DMS79 (cell line): Measurements from ENCODE around the gene C10orf71.

Source experiments
- DNase-seq: peaks from one replicate; lab custom pipeline; 2025; lab: John Stamatoyannopoulos, UW

C10orf71 gene

DNA sequence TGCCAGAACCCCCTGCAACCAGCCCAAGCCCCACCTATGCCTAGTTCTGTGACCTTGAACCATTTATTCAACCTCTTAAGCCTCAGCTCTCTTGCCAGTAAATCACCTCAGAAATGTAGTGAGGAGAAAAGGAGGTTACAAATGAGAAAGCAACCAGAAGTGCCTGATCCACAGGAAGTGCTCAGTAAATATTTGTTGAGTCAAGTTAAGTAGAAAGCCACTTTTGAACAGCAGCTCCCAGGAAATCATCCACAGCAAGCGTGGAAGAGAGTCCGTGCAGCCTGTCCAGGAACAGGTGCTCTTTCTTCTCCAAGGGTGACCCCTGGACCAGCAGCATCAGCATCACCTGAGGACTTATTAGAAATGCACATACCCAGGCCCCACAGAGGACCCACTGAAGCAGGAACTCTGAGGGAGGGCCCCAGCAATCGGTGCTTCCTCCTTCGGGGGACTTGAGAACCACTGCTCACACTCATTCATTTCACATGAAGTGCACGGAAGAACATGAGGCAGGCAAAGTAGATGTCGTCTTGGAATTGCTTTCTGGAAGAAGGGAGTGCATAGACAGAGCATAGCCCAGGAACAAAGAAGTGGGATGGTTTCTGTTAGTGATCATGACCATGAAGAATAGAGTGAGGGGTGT is 6.3 kb upstream of the C10orf71 start:
- no peak for DNase-seq

DNA sequence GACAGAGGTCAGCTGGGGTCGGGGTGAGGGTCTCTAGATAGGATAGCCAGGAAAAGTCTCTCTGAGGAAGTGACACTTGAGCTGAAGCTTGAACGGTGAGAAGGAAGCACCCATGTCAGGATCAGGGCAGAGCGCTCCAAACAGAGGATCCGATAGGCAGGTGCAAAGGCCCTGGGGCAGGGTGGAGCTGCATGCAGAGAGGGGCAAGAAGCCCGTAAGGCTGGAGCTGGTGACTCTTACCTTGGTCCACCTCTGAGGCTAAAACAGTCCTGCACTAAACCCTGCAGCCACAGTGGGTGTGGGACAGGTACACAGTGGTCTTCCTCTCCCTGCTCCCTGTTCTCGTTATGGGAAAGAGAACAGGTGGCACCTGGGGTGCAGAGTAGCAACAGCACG is 5.8 kb upstream of the C10orf71 start:
- DNase-seq = no peak

DNA sequence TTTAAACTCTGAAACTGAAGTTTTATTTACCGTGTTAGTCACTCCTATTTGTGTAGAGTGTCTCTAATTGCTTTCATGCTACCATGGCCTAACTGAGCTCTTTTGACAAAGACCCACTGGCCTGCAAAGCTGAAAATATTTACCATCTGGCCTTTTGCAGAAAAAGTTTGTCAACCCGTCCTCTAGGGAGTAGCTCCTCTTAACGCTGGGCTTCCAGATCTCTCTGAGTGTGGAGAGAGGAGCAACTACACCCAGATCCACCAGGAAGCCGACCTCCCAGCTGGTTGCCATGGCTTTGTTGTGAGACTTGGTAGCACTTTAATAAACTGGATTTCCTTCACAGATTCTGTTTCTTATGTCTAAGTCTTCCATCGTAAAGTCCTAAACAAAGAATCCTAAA is 4.2 kb upstream of the C10orf71 start:
- DNase-seq = no peak

DNA sequence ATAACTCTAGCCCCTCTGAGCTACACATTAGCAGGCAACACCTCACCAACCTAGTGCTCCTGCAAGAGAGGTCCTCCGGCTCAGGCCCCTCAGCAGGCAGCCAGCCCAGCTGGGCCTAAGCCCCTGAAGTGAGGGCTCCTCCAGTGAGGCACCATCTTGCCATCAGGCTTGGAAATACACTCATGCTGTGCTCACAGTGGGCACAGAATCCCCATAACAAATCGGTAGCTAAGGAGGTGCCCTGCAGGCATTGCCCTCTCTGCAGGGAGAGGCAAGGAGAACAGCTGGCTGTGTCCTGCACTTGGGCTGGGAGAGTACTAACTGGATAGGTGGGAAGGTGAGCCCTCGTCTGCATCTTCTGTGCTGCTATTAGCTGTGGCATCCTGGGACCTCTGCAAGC is 3.7 kb upstream of the C10orf71 start:
- DNase-seq = no peak

DNA sequence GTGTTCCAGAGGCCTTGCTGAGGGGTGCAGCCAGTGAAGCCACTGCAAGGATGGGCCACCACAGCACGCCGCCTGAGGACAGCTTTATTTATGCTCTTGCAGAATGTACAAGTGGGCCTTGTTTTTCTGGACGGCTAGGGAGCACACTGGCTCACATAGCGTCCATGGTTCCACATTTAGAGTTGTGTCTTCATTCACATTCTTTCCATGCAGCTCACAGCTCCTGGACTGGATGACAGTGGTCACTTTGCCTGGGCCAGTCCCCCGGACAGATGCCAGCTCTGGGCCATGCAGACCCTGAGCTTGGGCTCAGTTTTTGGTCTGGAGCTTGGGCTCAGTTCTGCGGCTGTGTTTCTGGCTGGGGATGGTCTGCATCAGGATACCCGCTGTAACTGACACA is 2.6 kb upstream of the C10orf71 start:
- DNase-seq = no peak

DNA sequence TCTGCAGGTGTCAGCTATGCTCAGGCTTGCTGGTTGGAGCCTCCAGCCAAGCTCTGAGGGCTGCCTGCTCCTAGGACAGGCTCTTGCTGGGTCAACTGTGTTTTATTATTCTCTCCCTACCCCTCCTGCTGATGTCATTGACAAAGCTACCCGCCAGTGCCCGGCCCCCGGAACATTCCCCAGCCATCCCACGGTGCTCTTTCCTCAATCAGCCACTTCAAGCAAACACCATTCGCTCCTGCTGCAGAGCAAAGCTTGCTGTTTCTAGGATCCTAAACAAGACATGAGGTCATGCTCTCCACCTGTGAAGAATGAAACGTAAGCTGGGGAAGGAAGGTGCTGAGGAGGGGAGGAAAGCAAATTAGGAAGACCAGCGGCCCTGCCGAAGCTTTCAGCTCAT is 2.1 kb upstream of the C10orf71 start:
- DNase-seq = no peak

DNA sequence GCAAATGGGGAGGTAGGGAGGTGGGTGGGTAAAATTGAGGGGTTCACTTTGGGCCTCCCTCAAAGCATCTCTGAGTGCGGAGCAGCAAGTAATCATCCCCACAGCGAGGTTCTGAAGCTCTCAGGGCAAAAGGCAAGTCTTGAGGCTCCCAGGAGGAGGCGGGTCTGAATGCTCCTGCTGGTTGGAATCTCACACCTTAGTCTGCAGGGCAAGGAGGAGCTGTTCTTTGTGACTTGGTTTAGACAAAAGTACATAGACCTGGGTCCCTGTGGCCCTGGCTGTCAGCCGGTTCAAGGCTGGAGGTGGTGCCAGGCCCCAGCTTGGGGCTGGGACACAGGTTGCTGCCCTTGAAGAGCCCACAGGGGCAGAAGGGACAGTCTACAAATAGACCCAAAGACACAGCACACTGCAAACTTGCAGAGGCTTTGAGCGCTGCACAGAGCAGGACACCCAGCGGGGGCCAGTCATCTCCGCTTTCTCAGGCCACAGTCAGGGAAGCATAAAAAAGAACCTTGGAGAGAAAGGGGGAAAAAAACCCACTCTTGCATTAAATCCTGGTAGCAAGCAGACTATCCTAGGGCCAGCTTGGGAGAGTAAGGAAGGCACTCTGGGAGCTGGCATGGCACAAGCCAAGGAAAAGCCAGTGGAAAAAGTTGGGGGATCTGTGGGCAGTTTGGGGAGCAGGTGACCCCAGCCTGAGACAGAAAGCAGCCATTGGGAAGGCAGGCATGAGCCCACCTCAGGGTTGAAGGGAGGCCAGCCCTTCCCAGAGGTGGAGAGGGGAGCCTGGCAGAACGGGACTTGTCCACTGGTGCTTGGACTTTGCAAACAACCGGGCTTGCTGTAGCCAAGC is 926 bp upstream of the C10orf71 start:
- no peak for DNase-seq

DNA sequence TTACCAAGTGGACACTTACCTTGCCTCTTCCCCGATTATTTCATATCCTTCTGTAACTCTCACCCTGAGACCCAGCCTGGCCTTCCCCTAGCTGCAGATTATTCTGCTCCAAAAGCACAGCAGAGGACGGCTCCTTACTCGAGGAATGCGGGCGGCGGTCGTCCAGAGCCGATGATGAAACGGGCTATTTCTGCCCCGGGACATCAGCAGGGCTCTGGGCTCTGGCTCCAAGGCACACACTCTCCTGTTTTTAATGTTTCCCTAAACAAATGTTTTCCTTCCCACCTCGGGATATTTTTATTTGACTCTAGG is 343 bp upstream of the C10orf71 start:
- no peak for DNase-seq

DNA sequence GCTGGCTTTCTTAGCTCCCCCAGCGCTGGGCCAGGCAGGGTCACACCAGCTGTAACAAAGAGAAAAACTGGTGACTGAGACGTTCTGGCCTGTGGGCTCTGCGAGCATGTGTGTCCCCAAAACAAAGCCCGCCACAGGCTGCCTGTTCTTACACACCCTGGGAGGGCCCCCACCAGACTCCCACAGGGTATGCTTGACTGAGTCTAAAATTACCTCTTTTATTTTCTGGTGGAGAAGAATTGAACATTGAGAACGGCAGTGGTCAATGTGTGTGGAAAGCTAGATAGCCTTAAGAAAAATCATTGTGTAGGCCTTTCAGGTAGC is 808 bp downstream of the C10orf71 start:
- no peak for DNase-seq

DNA sequence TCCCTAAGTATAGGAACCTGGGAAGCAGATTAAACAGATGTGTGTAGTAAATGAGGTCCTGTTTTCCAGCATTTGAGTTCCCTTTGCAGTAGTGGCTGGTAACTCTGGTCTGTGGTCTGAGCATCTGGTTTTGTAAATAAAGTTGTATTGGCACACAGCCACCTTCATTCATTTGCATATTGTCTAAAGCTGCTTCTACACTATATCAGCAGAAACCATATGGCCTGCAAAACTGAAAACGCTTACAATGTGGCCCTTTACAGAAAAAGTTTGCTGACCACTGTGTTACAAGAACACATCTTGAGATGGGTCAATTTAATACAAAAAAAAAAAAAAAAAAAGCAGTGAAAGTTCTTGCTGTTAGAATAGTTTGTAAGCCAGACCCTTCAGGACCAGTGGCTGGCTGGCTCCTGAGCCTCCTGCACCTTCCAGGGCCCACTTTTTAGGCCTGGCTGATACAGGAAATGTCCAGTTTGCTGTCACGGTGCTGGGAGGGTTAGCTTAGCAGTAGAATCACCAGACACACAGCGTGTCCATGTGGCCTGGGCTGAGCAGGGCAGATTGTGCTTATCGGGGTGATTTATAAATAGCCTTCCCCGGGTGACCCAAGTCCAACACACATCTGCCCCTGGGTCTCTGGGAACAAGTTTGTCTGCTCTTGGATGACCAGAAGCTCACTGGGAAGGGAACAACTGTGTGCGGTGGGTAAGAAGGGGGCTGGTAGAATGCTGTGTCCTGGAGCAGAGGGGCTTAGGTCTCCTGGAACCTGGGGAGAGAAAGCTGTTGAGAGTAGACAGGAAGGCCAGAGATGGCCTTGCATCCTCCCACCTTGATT is 1.4 kb downstream of the C10orf71 start:
- no peak for DNase-seq

DNA sequence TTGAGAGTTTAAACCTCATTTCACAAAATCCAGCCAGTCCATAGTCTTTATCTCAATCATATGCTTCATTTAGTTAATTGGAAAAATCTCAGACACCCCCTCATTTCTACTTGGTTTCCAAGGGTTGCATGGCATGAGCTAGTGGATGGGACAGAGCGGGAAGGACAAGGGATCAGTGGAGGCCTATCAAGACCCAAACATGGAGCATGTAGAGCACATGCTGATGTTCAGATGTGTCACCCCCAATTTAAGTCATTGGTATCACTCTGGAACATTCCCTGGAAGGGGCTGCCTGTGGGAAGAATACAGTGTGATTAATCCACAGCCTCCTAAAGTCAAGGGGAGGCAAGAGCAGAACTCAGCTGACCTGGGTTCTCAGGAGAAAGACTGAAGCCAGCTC is 2.3 kb downstream of the C10orf71 start:
- no peak for DNase-seq

DNA sequence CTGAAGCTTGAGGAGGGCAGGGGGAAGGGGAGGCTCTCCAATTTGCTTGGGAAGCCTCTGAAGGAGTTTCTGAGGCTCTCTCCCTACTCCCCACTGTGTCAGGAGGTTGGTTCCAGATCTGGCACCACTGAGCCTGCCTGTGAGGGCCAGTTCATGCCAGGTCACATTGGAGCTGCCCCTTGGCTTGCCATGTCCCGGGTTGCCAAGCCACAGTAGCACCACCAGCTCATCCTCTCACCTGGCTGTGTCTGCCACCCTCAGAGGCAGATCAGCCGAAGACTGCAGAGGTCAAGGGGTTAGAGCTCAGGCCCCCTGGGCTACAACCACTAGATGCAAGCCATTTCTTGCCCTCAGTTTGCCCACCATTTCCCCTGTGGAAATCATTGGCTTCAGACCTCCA is 3.1 kb downstream of the C10orf71 start:
- no peak for DNase-seq

DNA sequence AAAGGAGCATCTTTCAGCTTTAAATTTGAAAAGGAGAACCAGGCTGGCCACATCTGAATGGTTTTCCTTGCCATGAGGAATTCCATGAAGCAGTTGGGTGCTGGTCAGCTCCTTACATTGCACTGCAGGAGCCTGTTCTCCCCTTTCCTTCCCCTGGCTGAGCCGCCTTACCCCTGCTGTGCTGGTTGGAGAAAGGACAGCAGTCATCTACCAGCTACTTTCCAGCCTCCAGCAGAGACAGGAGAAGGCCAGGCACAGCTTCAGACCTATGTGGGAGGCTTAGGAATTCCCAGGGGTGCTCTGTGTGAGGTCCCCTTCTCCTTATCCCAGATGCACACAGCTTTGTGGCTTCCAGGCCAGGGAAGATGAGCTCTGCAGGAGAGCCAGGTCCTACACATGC is 4.7 kb downstream of the C10orf71 start:
- DNase-seq = no peak

DNA sequence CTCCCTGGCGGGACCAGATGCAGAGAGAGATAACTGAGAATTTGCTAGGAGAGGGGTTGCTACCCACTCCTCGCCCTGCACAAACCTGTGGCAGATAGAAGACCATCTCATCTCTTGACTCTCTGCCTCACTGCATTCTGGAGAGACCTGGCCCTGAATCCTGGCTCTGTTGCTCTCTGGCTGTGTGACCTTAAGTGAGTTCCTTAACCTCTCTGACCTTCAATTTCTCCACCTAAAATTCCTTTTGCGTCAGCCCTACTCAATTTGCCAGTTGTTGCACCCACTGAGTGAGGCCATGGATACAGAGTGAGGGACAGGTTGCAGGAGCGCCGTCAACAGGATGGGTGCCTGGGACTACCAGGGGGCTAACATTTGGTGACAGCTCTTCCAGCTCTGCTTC is 5.2 kb downstream of the C10orf71 start:
- DNase-seq = no peak

DNA sequence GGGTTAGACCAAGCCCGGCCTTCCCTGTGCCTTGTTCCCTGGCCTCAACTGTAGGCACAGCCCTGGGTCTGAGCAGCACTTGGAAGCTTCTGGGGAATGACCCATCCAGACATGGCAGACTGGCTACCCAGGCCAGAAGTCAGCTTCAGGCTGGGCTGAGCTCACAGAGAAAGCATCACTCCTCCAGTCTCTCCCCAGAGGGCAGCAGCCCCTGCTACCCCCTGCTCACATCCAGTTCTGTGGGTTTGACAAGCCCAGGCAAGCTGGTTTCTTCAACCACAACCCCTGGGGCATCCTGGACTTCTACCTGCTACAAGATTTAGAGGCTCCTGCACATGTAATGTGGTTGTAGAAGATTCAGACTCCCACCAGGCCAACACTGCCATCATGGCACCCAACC is 9.0 kb downstream of the C10orf71 start:
- no peak for DNase-seq

DNA sequence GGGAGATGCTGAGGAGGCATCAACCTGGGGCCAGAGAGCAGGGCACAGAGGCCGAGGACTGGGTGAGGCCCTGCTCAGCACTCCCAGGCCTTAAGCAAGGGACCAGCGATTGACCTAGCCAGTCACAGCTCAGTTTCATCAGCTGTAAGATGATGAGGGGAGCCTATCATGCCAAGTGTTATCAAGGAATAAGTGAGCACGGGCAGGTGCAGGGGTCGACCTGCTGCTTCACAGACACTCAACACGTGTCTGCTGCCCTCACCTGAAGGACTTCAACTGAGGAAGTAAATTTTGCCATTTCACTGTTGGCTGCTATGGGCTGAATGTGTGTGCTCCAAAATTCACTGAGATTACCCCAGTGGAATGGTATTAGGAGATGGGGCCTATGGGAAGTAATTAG is 9.9 kb downstream of the C10orf71 start:
- DNase-seq = no peak

DNA sequence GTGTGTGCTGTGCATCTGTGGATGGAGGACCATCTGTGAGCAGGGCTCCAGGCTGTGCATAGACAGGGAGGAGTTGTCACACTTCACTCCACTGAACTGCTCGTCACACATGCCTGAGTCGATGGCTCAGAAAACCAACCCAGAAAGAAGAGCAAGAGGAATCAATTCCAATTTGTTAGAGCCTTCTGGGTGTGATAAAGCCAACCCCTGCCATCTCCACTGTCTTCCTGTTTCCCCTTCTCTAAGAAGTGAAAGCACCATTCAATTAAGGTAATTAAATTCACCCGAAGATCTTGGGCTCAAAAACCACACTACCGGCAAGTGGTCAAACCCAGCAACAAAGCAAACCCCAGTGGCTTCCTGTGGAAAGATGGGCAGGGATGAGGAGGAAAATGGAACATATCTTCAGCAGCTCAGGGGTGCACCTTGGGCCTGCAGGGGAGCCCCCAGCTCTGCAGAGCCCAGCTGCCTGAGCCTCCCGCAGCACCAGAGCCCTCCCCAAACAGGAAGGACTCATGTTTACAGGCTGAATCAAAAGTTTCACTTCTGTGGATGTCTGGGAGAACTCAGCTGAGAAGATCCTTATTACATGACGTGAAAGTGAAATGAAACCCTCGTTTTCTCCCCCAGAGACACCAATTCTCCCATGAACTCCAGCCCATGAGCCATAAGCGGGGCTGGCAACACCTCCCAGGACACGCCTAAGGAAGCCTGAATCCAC is 10.9 kb downstream of the C10orf71 start:
- no peak for DNase-seq

DNA sequence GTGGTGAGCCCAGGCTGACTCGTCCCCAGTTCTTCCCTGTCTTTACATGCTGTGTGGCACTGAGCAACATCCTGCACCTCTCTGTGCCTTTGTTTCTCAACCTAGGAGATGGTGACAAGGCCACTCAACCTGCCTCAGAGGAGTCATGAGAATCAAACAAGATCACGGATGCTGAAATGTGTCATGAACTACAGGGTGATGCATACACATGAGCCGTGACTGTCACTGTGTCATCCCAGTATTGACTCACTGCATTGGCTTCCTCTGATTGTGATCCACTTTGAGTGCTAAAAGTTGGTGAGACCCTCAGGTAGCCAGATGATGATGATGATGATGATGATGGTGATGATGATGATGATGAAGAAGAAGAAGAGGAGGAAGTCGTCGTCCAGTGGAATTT is 11.5 kb downstream of the C10orf71 start:
- DNase-seq = no peak

DNA sequence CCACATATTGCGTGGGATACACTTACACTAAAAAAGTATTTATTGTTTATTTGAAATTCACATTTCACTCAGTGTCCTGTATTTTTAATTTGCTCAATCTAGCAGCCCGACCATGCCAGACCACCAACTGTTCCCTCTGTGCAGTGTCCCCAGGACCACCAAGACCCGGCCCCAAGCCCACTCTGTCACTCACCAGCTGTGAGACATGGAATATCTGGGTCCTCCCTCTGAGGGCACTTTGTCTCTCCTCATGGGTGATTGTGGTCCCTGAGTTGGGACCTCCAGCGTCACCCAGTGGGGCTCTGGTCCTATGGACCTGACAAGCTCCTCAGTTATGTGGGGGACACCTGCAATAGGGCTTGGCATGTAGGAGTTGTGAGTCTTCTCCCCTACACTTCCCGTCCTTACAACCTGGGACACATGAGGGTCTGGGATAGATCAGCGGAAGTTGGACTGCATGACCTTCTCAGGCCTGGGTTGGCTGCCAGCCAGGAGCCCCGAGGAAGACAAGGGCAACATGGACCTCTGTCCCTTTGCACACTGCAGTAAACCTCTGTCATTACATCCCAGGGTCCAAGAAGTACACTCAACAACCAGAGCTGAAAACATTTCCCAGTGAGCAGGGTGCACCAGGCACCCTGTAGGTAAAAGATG is 12.1 kb downstream of the C10orf71 start:
- no peak for DNase-seq

DNA sequence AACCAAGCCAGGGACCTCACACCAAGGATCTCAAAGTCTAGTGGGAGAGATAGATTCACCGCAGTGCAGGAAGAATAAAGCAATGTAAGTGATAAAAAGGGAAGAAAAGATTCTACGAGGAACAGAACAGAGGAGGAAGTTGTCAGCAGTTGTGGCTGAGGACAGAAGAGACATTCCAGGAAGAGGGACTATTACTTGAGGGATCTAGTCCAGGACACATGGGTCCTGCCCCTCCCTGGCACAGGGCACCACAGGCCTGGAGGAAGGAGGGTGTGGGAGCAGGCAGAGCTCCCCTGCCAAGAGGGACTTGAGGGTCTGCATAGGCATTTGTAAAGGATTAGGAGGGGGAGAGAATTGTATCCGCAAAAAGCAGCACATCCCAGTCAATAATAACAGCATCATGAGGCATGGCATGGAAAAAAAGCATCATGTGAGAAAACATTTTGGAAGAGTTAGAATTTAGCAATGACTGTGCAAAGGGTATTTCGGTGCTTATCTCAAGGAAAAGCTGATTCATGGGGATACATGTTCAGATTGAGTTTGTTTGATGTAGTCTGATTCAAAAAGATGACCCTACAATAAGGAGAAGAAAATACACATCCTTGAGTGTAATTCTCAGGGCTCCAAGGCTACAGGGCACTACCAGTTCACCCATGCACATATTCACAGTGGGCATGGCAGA is 12.7 kb downstream of the C10orf71 start:
- no peak for DNase-seq

DNA sequence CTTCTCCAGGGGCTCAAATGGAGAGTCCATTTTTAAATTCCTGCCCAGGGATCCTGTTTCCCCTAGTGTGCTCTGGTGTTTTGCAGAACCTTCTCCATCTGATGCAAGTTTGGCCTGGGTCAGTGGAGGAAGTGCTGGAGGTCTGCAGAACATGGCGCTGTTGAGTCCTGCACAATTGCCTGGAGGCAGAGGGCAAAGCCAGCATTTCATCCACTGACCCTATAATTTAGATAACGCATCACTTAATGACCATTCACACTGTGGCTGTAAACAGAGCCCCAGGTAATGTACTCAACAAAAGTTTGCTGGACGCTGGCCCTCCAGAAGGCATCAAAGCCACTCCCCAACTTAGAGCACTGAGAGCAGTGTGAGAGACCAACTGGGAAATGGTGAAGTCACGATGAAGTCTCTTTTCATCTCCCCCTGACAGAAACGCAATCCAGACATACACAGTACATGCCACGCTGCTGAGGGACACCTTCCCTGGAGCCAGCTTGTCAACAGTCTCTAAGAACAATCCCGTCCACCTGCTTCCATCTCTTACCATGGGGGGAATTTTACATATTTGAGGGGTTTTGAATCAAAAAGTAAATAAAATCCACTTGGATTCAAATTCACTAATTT is 13.4 kb downstream of the C10orf71 start:
- no peak for DNase-seq
